ENCODE data around the gene PHTF1.

GRCh38 chr1:113793878-113794834 lies 34.9 kb upstream of the PHTF1 start:
- TF ChIP-seq POLR2A (IDR thresholded peaks at IDR 0.05) (no peak), POLR2AphosphoS5 (IDR thresholded peaks at IDR 0.05) (no peak)

Data from prostate gland (tissue), 1 donor.